ENCODE results near the gene HK2. TPM values are rescaled to one million over a fixed set of nuclear protein-coding genes. Genes with fewer than 3 reads are reported as not detected.
"Not testable (repeated sequence)": the region's sequence is repeated elsewhere in the genome, so short reads cannot be mapped to it uniquely, and the experiment has no call there.

The HK2 gene
- total and polyA plus RNA-seq, 8 donors, result 4.8 to 45.2 (median 12.3) TPM

DNA sequence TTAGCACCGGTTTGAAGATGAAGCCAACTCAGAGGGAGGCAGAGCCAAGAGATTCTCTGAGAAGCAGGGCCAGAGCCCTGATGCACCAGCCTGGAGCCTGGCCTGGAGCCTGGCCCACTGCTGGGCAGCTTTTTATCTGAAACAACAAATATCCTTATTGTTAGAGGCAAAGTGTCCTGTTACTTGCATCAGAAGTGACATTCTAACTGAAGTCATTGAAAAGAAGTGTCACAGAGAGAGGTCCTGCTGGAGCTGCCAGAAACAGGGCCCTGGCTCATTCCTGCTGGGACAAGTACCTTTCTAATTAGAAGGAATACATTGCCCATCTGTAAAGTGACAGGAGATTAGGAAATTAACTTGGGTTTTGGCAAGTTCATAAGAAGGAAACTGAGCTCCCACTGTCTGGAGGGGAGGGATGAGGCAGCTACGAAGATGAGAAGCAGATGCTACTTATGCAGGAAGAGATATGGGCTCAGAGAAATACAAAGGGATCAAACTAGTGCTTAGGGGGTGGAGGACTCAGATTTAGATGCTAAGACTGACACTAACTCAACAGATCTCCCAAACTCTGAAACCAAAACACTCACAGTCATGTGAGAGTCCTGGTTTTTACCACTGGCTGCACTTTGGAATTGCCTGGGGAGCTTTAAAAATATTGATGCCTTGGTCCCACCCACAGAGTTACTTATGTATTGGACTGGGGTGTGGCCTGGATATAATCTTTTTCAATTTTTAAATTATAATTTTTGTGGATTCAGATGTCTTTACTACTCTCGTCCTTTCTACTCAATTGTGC lies 11.0 kb upstream of the HK2 start:
- Histone ChIP-seq H3K36me3 (no peaks in the 10 kb centered on the region), H3K27ac (no peak overlapping the region), H3K27me3 (no peaks in the 10 kb centered on the region), H3K4me1 (no peaks in the 10 kb centered on the region), H3K9me3 (no peaks in the 10 kb centered on the region), H3K4me3 (no peak overlapping the region)
- DNase-seq, result no peak
- intact Hi-C loops (cut with DNase I; ENCODE audit: low total_unique reads), result loop anchor here (10.0 kb wide), 1 partner anchor 52 kb away; no protein-coding TSS in a partner anchor
- WGBS, 5 donors, result 69 to 80% (median 72%) methylated on average over 3 of the region's 3 CpGs
- TF ChIP-seq, protein P1, sequence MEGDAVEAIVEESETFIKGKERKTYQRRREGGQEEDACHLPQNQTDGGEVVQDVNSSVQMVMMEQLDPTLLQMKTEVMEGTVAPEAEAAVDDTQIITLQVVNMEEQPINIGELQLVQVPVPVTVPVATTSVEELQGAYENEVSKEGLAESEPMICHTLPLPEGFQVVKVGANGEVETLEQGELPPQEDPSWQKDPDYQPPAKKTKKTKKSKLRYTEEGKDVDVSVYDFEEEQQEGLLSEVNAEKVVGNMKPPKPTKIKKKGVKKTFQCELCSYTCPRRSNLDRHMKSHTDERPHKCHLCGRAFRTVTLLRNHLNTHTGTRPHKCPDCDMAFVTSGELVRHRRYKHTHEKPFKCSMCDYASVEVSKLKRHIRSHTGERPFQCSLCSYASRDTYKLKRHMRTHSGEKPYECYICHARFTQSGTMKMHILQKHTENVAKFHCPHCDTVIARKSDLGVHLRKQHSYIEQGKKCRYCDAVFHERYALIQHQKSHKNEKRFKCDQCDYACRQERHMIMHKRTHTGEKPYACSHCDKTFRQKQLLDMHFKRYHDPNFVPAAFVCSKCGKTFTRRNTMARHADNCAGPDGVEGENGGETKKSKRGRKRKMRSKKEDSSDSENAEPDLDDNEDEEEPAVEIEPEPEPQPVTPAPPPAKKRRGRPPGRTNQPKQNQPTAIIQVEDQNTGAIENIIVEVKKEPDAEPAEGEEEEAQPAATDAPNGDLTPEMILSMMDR (IDR thresholded peaks at IDR 0.05), result no peak
- TF ChIP-seq EP300 (IDR thresholded peaks at IDR 0.05), result no peak
- TF ChIP-seq POLR2AphosphoS5 (IDR thresholded peaks at IDR 0.05), result no peak
- no peak for TF ChIP-seq POLR2A (IDR thresholded peaks at IDR 0.05)

DNA sequence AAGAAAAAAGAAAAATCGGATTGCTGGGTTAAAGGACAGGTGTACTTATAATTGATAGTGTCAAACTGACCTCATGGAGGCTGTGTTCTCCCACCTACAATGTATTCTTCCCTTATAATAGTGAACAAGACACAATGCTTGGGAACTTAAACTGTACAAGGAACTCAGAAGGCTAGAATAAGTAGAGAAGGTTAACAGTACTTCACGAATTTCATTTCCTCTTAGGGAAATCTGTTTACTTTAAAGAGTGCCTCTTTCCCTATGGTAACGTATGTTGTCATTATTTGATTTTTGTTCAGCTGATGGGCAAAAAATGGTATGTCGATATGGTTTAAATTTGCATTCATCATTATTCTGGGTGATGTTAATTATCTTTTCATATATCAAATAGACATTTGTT lies 9.2 kb upstream of the HK2 start:
- no peaks in the 10 kb centered on the region for H3K36me3 ChIP-seq
- intact Hi-C loops (cut with DNase I; ENCODE audit: low total_unique reads), result loop anchor here (10.0 kb wide), 1 partner anchor 50 kb away; no protein-coding TSS in a partner anchor
- H3K9me3 ChIP-seq, result no peaks in the 10 kb centered on the region
- DNase-seq, result no peak
- 52 to 65% (median 60%) methylated on average over 4 of the region's 4 CpGs for WGBS, 5 donors
- no peaks in the 10 kb centered on the region for H3K27me3 ChIP-seq
- H3K4me3 ChIP-seq, result no peak overlapping the region
- TF ChIP-seq POLR2AphosphoS5 (IDR thresholded peaks at IDR 0.05), result no peak
- TF ChIP-seq, protein P1 (IDR thresholded peaks at IDR 0.05), result no peak
- no peak for TF ChIP-seq EP300 (IDR thresholded peaks at IDR 0.05)
- TF ChIP-seq POLR2A (IDR thresholded peaks at IDR 0.05), result no peak
- no peak overlapping the region for H3K27ac ChIP-seq
- no peaks in the 10 kb centered on the region for H3K4me1 ChIP-seq

DNA sequence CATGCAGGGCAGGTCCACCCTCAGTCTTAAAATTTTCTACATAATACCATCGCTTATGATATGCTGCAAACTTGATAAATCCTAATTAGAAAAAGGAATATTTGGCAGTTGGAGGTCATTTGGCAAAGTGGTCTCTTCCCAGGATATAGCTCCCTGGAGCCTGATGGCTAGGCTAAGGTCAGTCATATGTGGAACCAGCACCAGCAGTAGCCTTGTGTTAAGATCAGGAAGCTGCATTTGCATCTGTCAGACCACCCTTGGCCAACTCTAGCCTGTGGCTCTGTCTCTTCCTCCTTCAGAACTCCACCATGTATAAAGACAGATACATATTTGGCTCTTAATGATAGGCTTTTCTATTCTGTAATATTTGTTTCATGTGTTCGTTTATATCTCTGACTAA lies 5.4 kb upstream of the HK2 start:
- H3K36me3 ChIP-seq, result no peaks in the 10 kb centered on the region
- H3K27ac ChIP-seq, result no peak overlapping the region
- DNase-seq, result no peak
- no peak overlapping the region for H3K4me3 ChIP-seq
- WGBS, 5 donors, result 65 to 79% (median 68%) methylated on average over 2 of the region's 2 CpGs
- no peaks in the 10 kb centered on the region for H3K9me3 ChIP-seq
- H3K4me1 ChIP-seq, result peaks cover 2 to 3% (median 3%) of the 10 kb centered on the region in 4 donors
- H3K27me3 ChIP-seq, result no peaks in the 10 kb centered on the region
- TF ChIP-seq, protein P1 (IDR thresholded peaks at IDR 0.05), result no peak
- TF ChIP-seq POLR2A (IDR thresholded peaks at IDR 0.05) (no peak), POLR2AphosphoS5 (IDR thresholded peaks at IDR 0.05) (no peak), EP300 (IDR thresholded peaks at IDR 0.05) (no peak)
- intact Hi-C loops (cut with DNase I; ENCODE audit: low total_unique reads), result loop anchor here (10.0 kb wide), 1 partner anchor 46 kb away; no protein-coding TSS in a partner anchor

DNA sequence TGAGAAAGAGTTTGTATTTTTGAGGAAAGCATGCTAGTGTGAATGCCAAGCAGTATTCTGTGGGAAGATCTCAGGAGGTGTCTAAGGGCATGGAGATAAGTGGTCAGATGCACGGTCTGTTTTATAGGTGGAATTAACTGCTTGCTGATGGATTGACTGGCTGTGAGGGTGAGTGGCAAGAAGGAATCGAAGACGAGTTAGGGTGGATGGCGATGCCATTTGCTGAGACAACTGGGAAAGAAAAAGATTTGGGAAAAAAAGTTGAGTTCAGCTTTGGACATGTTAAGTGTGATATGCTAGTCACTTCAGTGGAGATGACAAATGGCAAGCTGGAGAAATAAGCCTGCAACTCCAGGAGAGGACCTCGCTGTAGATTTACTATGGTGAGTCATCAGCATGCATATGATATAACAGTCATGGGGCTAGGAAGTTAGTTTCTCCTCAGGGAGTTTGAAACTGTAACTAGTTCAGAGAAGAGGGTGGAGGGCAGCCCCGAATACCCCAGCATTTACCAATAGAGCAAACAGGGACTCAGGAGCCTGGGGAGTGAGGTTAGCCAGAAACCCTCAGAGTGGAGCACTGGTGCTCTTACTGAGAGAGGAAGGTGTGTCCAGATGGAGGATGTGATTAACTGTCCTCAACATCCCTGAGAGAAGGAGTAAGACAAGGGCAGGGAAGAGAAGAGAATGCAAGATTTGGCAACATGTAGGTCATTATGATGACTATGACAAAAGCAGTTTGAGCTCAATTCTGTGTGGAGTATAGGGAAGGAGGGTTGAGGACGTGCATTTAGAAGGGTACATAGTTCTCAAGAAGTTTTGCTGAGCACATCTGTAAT lies 2.0 kb upstream of the HK2 start:
- DNase-seq, result no peak
- Histone ChIP-seq H3K4me3 (no peak overlapping the region), H3K27me3 (peaks cover 0 to 13% (median 9%) of the 10 kb centered on the region in 3 donors), H3K36me3 (no peaks in the 10 kb centered on the region), H3K9me3 (no peaks in the 10 kb centered on the region), H3K4me1 (peaks cover 20 to 37% (median 27%) of the 10 kb centered on the region in 4 donors), H3K27ac (no peak overlapping the region)
- intact Hi-C loops (cut with DNase I; ENCODE audit: low total_unique reads), result no loop called here
- TF ChIP-seq POLR2A (IDR thresholded peaks at IDR 0.05), result no peak
- TF ChIP-seq EP300 (IDR thresholded peaks at IDR 0.05), result no peak
- TF ChIP-seq, protein P1 (IDR thresholded peaks at IDR 0.05), result no peak
- no peak for TF ChIP-seq POLR2AphosphoS5 (IDR thresholded peaks at IDR 0.05)
- 65 to 73% (median 68%) methylated on average over 7 of the region's 7 CpGs for WGBS, 5 donors

DNA sequence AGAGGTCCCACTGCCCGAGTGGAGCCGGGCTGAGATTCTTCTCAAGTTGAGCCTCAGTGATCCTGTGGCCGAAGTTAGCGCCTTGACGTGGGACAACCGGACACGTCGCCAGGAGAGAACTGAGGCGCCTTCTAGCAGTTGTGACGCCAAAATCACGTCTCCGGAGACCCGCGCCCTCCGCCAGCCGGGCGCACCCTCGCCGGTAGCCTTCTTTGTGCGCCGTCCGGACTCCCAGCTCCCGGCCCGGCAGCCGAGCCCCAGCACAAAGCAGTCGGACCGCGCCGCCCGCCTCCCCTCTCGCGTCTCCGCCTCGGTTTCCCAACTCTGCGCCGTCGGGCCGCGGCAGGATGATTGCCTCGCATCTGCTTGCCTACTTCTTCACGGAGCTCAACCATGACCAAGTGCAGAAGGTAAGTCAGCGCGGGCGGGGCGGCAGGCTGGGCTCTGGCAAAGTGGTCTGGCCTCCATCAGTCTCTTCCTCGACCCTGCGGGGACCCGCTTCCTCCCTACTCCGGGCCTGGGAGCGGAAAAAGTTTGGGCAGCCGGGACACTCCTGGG lies 386 bp downstream of the HK2 start:
- H3K9me3 ChIP-seq; intact Hi-C loops (cut with DNase I; ENCODE audit: low total_unique reads); H3K36me3 ChIP-seq: not testable (repeated sequence)
- peak overlapping the region; percentile 76 to 84 (median 83) for H3K27ac ChIP-seq
- peaks cover 0 to 13% (median 9%) of the 10 kb centered on the region in 3 donors for H3K27me3 ChIP-seq
- 0 to 1% (median 0%) methylated on average over 34 to 51 of the region's 51 CpGs for WGBS, 5 donors
- DNase-seq, result peak; percentile 34 to 60
- H3K4me3 ChIP-seq, result peak overlapping the region; percentile 56 to 87 (median 74)
- peaks cover 22 to 42% (median 28%) of the 10 kb centered on the region in 4 donors for H3K4me1 ChIP-seq
